HUES48 (cell line): Measurements from ENCODE around the gene HELZ2.

Experiments used
- H3K27ac ChIP-seq: one replicate; pipeline ENCODE4 v1.7.0; 2013; ENCODE audit warnings: low read depth, low read length, inconsistent platforms
- H3K27me3 ChIP-seq: 2 replicates; pipeline ENCODE4 v1.6.1; 2013; ENCODE audit warnings: mild to moderate bottlenecking, low read length; ENCODE audit not compliant: control insufficient read depth, insufficient read depth
- H3K36me3 ChIP-seq: 2 replicates; pipeline ENCODE4 v1.6.1; 2013; ENCODE audit warnings: low read length; ENCODE audit not compliant: control insufficient read depth, insufficient read depth
- H3K4me1 ChIP-seq: 2 replicates; pipeline ENCODE4 v1.6.1; 2013; ENCODE audit warnings: mild to moderate bottlenecking, low read length; ENCODE audit not compliant: control insufficient read depth, insufficient read depth
- H3K4me3 ChIP-seq: 2 replicates; pipeline ENCODE4 v1.5.1; 2013; ENCODE audit warnings: mild to moderate bottlenecking, low read depth, low read length
- H3K9ac ChIP-seq: 2 replicates; pipeline ENCODE4 v1.6.1; 2013; ENCODE audit warnings: mild to moderate bottlenecking, low read depth, low read length, moderate library complexity
- H3K9me3 ChIP-seq: 2 replicates; pipeline ENCODE4 v1.6.1; 2013; ENCODE audit warnings: low read length; ENCODE audit not compliant: control insufficient read depth, insufficient read depth

HELZ2 gene

DNA sequence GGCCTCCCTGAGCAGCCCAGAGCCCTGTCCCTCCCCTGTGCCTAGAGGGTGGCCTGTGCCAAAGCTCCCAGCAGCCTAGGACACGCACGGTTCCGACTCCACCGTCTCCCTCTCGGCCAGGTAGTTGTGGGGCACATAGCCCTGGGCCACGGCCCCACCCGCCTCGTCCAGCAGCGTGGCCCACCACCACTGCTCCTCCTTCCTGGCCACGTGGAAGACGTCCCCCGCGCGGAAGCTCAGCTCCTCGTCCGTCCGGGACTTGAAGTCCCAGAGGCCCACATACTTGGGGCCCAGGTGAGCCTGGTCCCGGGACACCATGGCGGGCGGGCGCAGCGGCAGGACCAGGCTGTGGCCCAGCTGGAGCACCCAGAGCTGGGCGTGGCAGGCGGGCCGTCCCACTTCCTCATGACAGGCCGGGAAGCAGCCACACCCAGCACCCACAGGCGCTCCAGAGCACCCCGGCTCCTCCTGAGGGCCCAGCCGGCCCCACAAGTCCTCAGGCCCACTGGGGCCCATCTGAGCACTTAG lies 37.0 kb downstream of the HELZ2 start, which contains the start of gene PTK6:
Gene PTK6 (minus strand): TSS at position 380 of the 528 bp plus-strand sequence. CDS start 62 bp downstream, at position 318.
- peak within 1 kb of the TSS; percentile 1; the same call in 1 of the 2 replicates for H3K9ac ChIP-seq
- H3K4me3 ChIP-seq: peak within 1 kb of the TSS; percentile 40; the same call in 1 of the 2 replicates
- peaks cover 3% of the 10 kb centered on the region; the same call in 1 of the 2 replicates for H3K4me1 ChIP-seq
- H3K27ac ChIP-seq: no peak within 1 kb of the TSS
- H3K9me3 ChIP-seq: no peaks in the 10 kb centered on the region
- H3K27me3 ChIP-seq: no peaks in the 10 kb centered on the region
- no peaks in the 10 kb centered on the region for H3K36me3 ChIP-seq

GRCh38 chr20:63536241-63536977 lies 37.6 kb downstream of the HELZ2 start:
- Histone ChIP-seq H3K9ac (no peak overlapping the region), H3K27ac (no peak overlapping the region), H3K9me3 (no peaks in the 10 kb centered on the region), H3K4me3 (no peak overlapping the region), H3K27me3 (no peaks in the 10 kb centered on the region), H3K4me1 (peaks cover 3% of the 10 kb centered on the region; the same call in 1 of the 2 replicates), H3K36me3 (no peaks in the 10 kb centered on the region)

DNA sequence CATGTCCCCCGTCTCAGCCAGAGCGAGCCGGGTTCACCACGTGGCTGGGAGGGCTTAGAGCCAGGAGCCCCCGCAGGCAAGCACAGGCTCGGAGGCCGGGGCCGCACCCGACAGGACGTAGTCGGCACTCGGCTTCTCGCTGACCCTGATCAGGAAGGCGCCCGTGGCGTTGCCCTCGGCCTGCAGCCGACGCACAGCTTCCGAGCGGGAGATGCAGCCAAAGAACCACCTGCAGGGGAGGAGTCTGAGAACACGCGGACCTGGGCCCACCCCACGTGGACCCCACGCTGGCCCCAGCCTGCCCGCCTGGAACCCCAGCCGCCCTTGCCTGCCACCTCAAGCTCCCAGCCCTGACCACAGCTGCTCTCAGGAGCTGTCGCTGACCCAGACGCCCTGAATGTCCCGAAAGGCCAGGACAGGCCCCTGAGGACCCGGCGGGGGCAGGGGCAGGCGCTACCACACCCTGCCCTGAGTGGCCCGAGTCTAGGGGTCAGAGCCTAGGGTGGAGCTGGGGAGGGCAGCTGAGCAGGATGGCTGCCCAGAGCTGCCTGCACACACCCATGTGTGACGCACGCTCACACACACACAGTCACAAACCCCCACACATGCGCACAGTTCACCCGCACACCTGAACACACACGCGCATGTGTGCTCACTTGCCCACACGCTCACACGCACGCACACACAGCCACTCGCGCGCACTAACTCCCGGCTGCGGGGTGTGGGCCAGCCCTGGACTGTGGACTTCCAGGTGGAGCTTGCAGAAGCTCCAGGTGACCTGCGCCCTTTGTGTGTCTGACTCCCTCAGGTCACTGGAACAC lies 39.0 kb downstream of the HELZ2 start:
- Histone ChIP-seq H3K4me1 (peaks cover 3% of the 10 kb centered on the region; the same call in 1 of the 2 replicates), H3K27ac (no peak overlapping the region), H3K36me3 (no peaks in the 10 kb centered on the region), H3K9ac (no peak overlapping the region), H3K4me3 (no peak overlapping the region), H3K27me3 (no peaks in the 10 kb centered on the region), H3K9me3 (no peaks in the 10 kb centered on the region)

DNA sequence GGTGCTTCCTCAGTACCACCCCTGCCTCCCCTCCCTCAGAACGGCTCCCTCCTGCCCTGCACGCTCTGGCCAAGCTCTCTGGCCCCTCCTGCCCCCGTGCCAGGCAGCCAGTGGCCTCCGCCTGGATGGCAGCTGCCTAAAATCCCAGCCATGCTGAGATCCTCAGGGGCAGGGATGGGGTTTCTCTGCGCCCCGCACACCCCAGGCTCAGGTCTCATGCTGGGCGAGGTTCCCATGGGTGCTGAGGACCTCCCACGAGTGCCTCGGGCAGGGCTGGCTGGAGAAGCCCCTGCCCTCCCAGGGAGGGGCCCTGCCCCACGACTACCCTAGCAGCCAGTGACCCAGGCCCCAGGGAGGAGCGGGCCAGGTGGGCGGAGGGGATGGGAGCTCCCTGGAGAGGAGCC lies 39.6 kb downstream of the HELZ2 start:
- Histone ChIP-seq H3K4me3 (no peak overlapping the region), H3K9me3 (no peaks in the 10 kb centered on the region), H3K27ac (no peak overlapping the region), H3K9ac (no peak overlapping the region), H3K36me3 (no peaks in the 10 kb centered on the region), H3K4me1 (peaks cover 3% of the 10 kb centered on the region; the same call in 1 of the 2 replicates), H3K27me3 (no peaks in the 10 kb centered on the region)

DNA sequence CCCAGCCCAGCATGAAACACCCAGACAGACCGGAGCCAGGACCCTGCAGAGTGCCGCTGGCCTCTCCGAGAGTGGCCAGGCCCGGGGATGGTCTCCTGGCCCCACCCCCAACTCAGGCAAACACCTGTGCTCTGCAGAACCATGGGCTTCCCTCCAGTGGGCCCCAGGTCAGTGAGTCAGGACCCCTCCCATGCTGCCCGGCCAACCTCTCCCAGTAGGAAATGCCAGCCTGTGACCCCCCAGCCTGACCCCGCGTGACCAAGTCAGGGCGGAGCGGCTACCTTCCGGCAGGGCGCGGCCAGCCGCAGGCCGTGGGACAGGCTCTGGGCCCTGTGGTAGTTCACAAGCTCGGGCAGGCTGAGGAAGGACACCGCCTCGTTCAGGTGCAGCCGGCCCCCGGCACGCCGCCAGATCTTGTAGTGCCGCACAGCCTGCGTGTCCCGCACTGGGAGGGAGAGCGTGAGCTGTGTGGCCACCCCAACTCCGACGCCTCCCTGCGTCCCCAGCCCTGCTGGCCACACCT lies 40.1 kb downstream of the HELZ2 start:
- no peak overlapping the region for H3K4me3 ChIP-seq
- H3K27me3 ChIP-seq: no peaks in the 10 kb centered on the region
- H3K9me3 ChIP-seq: no peaks in the 10 kb centered on the region
- no peak overlapping the region for H3K27ac ChIP-seq
- no peak overlapping the region for H3K9ac ChIP-seq
- H3K36me3 ChIP-seq: no peaks in the 10 kb centered on the region
- H3K4me1 ChIP-seq: peaks cover 3% of the 10 kb centered on the region; the same call in 1 of the 2 replicates

GRCh38 chr20:63533388-63533787 lies 40.7 kb downstream of the HELZ2 start:
- H3K9me3 ChIP-seq: no peaks in the 10 kb centered on the region
- H3K27me3 ChIP-seq: no peaks in the 10 kb centered on the region
- no peaks in the 10 kb centered on the region; the same call in 1 of the 2 replicates for H3K4me1 ChIP-seq
- H3K9ac ChIP-seq: no peak overlapping the region
- no peaks in the 10 kb centered on the region for H3K36me3 ChIP-seq
- no peak overlapping the region for H3K27ac ChIP-seq
- no peak overlapping the region for H3K4me3 ChIP-seq

DNA sequence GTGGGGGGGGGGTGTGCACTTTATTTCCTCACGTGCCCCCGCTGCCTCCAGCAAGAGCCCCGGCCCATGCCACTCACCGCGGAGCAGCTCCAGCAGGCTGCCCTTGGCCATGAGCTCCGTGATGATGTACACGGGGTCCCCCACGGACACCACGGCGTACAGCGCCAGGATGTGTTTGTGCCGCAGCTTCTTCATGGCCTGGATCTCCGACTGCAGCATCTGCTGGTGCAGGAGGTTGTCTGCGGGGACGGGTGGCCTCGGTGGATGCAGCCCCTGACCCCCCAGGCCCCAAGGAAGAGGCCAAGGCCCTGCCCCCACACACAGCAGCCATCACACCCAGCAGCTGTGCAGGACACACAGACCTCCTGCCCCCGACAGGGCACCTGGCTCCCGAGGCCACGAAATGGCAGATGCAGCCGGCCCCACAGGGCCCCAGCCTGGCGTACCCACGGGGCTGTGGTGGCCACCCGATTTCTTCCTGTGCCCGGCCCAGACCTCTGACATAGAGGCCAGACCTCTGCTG lies 41.5 kb downstream of the HELZ2 start:
- no peaks in the 10 kb centered on the region for H3K36me3 ChIP-seq
- H3K9ac ChIP-seq: no peak overlapping the region
- no peaks in the 10 kb centered on the region for H3K27me3 ChIP-seq
- no peaks in the 10 kb centered on the region; the same call in 1 of the 2 replicates for H3K4me1 ChIP-seq
- H3K27ac ChIP-seq: no peak overlapping the region
- no peaks in the 10 kb centered on the region for H3K9me3 ChIP-seq
- no peak overlapping the region for H3K4me3 ChIP-seq

DNA sequence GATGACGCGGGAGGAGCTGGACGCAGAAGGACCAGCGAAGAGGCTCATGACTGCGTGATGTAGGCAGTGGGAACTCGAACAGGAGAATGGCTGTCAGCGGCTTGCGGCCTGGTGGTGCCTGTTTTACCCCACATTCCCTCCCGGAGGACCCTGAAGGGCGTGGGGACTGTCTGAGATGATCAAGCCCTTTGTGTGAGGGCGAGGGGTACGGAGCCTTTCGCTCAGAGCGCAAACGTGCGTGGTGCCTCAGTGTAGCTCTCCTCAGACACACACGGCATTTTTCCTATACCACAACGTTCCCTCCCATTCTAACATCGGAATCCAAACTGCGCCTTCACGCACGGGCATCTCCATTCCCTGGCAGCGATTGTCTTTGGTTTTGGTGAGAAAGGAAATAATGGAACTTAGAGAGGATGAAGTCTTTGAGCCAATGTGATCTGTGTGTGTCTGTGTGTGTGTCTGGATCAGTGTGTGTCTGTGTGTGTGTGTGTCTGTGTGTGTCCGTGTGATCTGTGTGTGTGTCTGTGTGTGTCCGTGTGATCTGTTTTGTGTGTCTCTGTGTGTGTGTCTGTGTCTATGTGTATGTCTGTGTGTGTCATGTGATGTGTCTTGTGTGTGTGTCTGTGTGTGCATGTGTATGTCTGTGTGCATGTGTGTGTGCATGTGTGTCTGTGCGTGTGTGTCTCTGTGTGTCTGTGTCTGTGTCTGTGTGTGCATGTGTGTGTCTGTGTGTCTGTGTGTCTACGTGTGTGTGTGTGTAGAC lies 42.2 kb downstream of the HELZ2 start:
- Histone ChIP-seq H3K27ac (no peak overlapping the region), H3K9ac (no peak overlapping the region), H3K27me3 (no peaks in the 10 kb centered on the region), H3K4me1 (no peaks in the 10 kb centered on the region; the same call in 1 of the 2 replicates), H3K4me3 (no peak overlapping the region), H3K9me3 (no peaks in the 10 kb centered on the region), H3K36me3 (no peaks in the 10 kb centered on the region)

DNA sequence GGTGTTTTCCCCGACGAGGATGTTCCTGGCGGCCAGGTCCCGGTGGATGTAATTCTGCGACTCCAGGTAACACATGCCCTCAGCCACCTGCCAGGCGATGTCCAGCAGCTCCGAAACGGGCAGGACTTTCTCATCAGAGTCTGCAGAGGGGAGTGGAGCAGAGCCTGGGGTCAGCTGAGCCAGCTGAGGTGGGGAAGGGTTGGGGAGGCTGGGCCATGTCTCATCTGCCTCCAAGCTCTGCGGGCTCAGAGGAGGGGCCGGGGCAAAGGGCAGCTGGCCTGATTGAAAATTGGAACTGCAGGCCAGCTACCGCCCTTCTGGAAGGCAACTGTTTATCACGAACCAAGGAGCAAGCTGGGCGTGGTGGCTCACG lies 43.3 kb downstream of the HELZ2 start:
- H3K9ac ChIP-seq: no peak overlapping the region
- H3K27me3 ChIP-seq: no peaks in the 10 kb centered on the region
- no peaks in the 10 kb centered on the region for H3K9me3 ChIP-seq
- no peak overlapping the region for H3K4me3 ChIP-seq
- no peaks in the 10 kb centered on the region for H3K36me3 ChIP-seq
- no peaks in the 10 kb centered on the region; the same call in 1 of the 2 replicates for H3K4me1 ChIP-seq
- H3K27ac ChIP-seq: no peak overlapping the region
